Urinary bladder (tissue), 4 donors: ENCODE measurements around the gene CCSER1. TPM values are rescaled to one million over a fixed set of nuclear protein-coding genes. Genes with fewer than 3 reads are reported as not detected.
"Not testable (repeated sequence)": the region's sequence is repeated elsewhere in the genome, so short reads cannot be mapped to it uniquely, and the experiment has no call there.

Source experiments
- DNase-seq: peaks from one replicate; pipeline ENCODE4 v3.0.0-alpha.2; 2015; ENCODE audit errors: extremely low spot score
- H3K27ac ChIP-seq: one replicate; pipeline ENCODE4 v1.5.1; 2013; ENCODE audit warnings: low read depth, mild to moderate bottlenecking, moderate library complexity
- H3K36me3 ChIP-seq: one replicate; pipeline ENCODE4 v1.6.1; 2013; ENCODE audit warnings: mild to moderate bottlenecking, moderate library complexity; ENCODE audit not compliant: insufficient read depth
- H3K4me1 ChIP-seq: one replicate; pipeline ENCODE4 v1.6.1; 2013; ENCODE audit warnings: mild to moderate bottlenecking, moderate library complexity; ENCODE audit not compliant: insufficient read depth
- H3K4me3 ChIP-seq: one replicate; pipeline ENCODE4 v1.5.1; 2013; ENCODE audit warnings: low read depth, low read length
- WGBS: extraction: QIAGEN DNeasy Blood & Tissue Kit; methylation state at CpG from one replicate; pipeline ENCODE4 v1.1.7; 2013; 5-methylcytosine and 5-hydroxymethylcytosine counted together
- polyA plus RNA-seq: library from polyadenylated mRNA; stranded (reverse); fragments of 200-250 nt; gene quantifications from one replicate; pipeline ENCODE4 v1.2.3, GENCODE V29; 2013
- total RNA-seq: library from RNA; depleted of rRNA; stranded (reverse); fragments of >200 nt; gene quantifications from one replicate; pipeline ENCODE4 v1.2.3, GENCODE V29; 2014
- donor health status: healthy with polysubstance abuse.
- donor health status: healthy.

The CCSER1 gene
- total and polyA plus RNA-seq, 2 donors: 1.4 to 88.0 TPM

DNA sequence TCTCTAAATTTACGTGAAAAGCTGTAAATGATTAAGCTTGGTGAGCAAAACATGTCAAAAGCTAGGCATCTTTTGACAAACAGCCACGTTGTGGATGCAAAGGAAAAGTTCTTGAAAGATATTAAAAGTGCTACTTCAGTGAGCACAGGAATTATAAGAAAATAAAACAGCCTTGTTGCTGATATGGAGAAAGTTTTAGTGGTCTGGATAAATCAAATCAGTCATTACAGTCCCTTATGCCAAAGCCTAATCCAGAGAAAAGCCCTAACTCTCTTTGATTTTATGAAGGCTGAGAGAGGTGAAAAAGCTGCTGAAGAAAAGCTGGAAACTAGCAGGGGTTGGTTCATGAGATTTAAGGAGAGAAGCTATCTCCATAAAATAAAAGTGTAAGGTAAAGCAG is 487.2 kb downstream of the CCSER1 start:
- WGBS: 53% methylated on average over 2 of the region's 2 CpGs
- no peaks in the 10 kb centered on the region for H3K36me3 ChIP-seq
- H3K4me3 ChIP-seq: no peak overlapping the region
- DNase-seq: no peak
- H3K27ac ChIP-seq: no peak overlapping the region
- no peaks in the 10 kb centered on the region for H3K4me1 ChIP-seq

DNA sequence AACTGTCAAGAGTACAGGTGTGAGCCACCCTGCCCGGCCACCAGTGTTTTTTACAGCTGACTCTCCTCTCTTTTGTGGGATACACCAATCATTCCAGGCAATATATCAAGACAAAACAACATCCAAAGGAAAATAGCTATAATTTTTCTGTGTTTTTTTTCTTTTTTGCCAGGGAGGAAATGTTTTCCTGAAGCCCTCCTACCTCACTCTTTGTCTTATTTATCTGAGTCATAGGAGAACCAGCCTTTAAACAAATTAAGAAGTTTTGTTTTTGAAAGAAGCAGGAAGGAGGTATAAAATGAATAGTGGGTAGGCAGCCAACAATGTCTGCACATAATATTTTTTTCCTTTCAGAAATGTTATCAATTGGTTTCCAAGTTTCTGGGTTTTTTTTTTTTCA is 493.9 kb downstream of the CCSER1 start:
- no peaks in the 10 kb centered on the region for H3K36me3 ChIP-seq
- no peak overlapping the region for H3K27ac ChIP-seq
- no peak for DNase-seq
- WGBS: 80% methylated on average over 1 of the region's 1 CpG
- H3K4me3 ChIP-seq: no peak overlapping the region
- H3K4me1 ChIP-seq: no peaks in the 10 kb centered on the region

DNA sequence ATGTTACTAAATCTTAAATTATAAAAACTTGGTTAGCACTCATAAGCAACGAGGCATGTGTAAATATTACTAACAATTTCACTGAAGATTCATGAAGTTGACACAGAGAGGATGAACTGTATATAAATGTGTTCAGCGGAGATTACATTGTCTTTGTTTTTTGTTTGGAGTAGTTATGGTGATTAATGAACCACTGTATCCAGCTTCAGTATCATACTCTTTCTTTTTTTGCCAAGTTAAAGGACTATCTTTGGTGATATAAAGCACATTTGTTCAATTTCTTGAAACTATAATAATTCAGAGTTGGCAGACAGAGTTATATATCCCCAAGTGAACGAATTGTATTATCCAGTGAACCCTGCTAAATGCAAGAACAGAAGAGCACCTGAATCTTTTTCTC is 497.6 kb downstream of the CCSER1 start:
- no peak for DNase-seq
- WGBS: 20% methylated on average over 3 of the region's 3 CpGs
- H3K4me3 ChIP-seq: no peak overlapping the region

DNA sequence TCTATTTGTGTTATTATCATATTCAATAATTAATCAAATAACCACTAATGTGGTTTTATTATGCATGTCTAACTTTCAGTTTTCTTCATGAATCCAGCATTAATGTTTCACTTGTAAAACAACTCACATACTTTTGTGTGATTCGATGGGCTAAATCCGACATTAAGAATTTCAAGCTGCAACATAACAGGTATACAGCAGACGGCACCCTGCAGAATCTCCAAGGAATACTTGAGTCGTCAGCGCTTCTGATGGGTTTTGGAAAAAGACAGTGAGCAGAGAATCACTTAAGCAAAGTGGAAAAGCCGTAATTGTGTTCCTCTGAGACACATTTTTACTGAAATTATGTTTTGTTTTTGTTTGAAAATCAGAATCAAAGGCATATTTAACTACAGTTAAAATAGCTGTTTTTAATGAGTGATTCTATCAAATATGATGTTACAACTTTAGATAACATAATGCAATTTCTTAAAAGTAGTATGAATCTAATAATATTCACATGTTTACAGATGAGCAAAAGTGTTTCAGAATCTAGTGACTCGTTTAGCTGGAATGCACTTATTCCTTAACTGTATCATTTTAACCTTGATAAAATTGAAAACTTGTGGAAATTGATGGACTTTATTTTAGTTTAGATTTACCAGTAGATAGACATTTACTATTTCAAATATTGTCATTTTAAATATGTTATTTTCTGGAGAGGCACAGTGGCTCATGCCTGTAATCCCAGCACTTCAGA is 514.8 kb downstream of the CCSER1 start:
- H3K27ac ChIP-seq: no peak overlapping the region
- WGBS: 75% methylated on average over 7 of the region's 7 CpGs
- H3K4me1 ChIP-seq: no peaks in the 10 kb centered on the region
- no peak for DNase-seq
- H3K36me3 ChIP-seq: no peaks in the 10 kb centered on the region
- H3K4me3 ChIP-seq: no peak overlapping the region

More for the DNA sequence above, 497.6 kb downstream of the CCSER1 start:
- no peak overlapping the region for H3K27ac ChIP-seq
- no peaks in the 10 kb centered on the region for H3K36me3 ChIP-seq
- H3K4me1 ChIP-seq: no peaks in the 10 kb centered on the region

DNA sequence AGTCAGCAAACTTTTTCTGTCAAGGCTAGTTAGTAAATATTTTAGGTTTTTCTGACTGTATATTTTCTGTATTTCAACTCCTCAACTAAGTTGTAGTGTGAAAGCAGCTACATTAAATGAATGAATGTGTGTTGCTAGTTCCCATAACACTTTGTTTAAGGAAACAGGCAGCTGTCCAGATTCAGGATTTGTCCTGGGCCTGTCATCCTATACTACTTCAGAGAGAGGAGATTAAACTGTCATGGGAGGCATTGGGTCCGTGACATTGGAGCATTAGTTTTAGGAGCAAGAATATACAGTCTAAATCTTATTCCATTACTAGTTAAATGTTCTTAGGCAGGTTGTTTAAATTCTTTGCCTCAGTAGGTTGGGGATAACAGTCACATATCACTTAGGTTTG is 516.0 kb downstream of the CCSER1 start:
- DNase-seq: no peak
- Histone ChIP-seq H3K36me3 (no peaks in the 10 kb centered on the region), H3K4me1 (no peaks in the 10 kb centered on the region), H3K4me3 (no peak overlapping the region), H3K27ac (no peak overlapping the region)
- WGBS: 87% methylated on average over 1 of the region's 1 CpG

DNA sequence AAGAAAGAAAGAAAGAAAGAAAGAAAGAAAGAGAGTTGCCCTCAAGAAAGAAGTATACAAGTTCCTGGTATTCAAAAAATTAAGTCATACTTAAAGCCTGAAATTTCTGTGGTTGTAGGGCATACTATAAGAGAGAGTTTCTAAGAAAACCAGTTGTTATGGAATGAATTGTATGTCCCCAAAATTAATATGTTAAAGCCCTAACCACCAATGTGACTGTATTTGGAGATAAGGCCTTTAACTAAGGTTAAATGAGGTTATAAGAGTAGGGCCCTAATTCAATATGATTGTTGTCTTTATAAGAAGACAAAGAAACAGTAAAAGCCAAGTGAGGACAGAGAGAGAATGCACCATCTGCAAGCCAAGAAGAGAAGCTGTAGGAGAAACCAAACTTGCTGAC is 521.1 kb downstream of the CCSER1 start:
- no peaks in the 10 kb centered on the region for H3K36me3 ChIP-seq
- H3K4me3 ChIP-seq: no peak overlapping the region
- H3K4me1 ChIP-seq: no peaks in the 10 kb centered on the region
- no peak for DNase-seq
- H3K27ac ChIP-seq: no peak overlapping the region

DNA sequence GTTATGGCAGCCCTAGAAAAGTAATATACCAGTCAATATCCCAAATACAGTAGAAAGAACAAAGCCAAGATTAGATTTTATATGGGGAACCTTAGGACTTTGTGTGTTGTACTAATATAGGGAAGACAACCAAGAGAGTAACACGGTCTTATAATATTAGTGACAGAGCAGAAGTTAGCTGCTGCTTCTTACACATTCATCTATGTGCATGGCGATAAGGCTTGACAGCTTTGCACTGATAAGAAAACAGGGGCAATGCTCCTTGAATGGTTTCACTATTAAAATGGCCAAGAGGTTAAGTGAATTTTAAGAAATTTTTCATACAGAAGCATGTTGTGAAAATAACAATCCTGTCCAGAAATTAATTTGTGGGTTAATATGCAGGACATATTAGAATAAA is 521.6 kb downstream of the CCSER1 start:
- Histone ChIP-seq H3K4me3 (no peak overlapping the region), H3K27ac (no peak overlapping the region), H3K36me3 (no peaks in the 10 kb centered on the region), H3K4me1 (no peaks in the 10 kb centered on the region)
- WGBS: 84% methylated on average over 2 of the region's 2 CpGs
- DNase-seq: no peak

DNA sequence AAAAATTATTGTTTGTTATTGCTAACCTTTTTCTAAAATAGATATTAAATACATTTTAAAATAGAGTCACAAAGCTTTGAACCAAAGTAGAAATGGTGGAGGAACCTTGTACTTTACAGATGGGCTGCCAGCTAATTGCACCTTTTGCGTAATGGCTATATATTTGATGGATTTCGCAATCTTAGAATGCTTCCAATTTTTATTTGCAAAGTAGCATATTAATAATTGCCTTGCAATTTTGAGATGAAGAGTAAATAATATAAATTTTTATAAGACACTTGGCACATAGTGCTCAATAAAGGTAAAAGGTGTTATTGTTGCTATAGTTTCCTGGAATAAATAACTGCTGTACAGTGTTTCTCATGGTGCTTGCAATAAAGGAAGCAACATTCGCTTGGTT is 533.5 kb downstream of the CCSER1 start:
- 96% methylated on average over 3 of the region's 3 CpGs for WGBS
- no peak overlapping the region for H3K27ac ChIP-seq
- no peak overlapping the region for H3K4me3 ChIP-seq
- no peaks in the 10 kb centered on the region for H3K36me3 ChIP-seq
- DNase-seq: no peak
- no peaks in the 10 kb centered on the region for H3K4me1 ChIP-seq

DNA sequence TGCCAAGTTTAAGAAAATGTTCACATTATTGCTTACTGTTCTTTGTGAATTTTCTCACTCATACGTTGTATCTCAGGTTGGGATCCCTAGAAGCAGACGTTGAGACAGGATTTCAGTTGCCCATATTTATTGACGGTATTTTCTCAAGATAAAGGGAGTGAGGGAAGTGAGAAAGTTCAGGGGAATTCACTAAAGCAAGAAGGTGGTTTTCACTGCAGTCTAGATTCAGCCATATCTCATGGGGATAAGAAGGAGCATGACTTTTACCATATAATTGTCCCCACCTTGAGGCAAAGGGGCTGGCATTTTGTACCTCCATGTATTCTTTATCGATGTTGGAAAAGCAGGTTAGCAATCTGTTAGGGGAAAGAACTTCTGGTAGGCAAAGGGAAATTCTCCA is 543.0 kb downstream of the CCSER1 start:
- Histone ChIP-seq H3K36me3 (no peaks in the 10 kb centered on the region), H3K27ac (no peak overlapping the region), H3K4me1 (no peaks in the 10 kb centered on the region), H3K4me3 (no peak overlapping the region)
- WGBS: 62% methylated on average over 4 of the region's 4 CpGs
- no peak for DNase-seq

DNA sequence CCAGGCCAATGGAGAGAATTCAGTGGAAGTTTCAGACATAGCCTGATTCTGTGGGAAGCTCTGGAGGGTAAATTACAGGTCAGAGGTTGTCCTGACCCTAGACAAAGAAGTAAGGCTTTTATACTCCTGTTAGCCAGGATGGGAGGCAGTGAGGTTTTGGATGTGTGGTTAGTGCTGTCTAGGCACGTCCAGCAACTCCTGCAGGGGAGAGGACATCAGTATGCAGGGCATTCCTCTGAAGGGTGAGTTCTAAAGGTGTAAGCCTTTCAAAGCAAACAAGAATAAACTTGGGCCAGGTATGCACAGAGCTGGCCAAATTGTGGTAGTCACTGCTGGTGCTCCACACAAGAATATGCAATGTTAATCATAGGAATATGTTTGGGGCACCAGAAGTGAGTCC is 562.5 kb downstream of the CCSER1 start:
- no peak overlapping the region for H3K27ac ChIP-seq
- no peaks in the 10 kb centered on the region for H3K4me1 ChIP-seq
- H3K36me3 ChIP-seq: no peaks in the 10 kb centered on the region
- no peak for DNase-seq
- H3K4me3 ChIP-seq: no peak overlapping the region
- WGBS: 71% methylated on average over 1 of the region's 1 CpG

DNA sequence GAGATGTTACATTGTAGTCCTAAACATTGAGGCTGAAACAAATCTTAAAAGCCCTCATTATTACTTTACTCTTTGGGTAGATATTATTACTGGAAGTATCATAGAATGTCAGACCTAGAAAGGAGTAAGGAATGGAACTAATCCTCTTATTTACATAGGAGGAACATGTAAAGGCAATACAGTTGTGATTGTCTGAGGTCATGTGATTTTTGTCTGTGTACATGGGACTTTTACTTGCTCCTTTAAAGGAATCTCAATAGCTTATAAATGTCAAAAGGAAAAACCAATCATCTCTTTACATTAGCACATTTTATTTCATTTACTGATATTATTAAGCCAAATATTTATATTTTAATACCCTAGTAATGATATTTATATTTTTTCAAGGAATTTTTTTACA is 568.2 kb downstream of the CCSER1 start:
- no peaks in the 10 kb centered on the region for H3K36me3 ChIP-seq
- DNase-seq: no peak
- H3K4me1 ChIP-seq: no peaks in the 10 kb centered on the region
- no peak overlapping the region for H3K27ac ChIP-seq
- no peak overlapping the region for H3K4me3 ChIP-seq

DNA sequence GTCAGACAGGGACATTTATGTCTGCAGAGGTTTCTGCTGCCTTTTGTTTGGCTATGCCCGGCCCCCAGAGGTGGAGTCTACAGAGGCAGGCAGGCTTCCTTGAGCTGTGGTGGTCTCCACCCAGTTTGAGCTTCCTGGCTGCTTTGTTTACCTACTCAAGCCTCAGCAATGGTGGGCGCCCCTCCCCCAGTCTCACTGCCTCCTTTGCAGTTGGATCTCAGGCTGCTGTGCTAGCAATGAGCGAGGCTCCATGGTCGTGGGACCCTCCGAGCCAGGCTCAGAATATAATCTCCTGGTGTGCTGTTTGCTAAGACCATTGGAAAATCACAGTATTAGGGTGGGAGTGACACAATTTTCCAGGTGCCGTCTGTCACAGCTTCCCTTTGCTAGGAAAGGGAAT is 578.3 kb downstream of the CCSER1 start:
- WGBS: 90% methylated on average over 6 of the region's 6 CpGs
- not testable (repeated sequence) for H3K27ac ChIP-seq, H3K36me3 ChIP-seq, H3K4me3 ChIP-seq, DNase-seq, H3K4me1 ChIP-seq

DNA sequence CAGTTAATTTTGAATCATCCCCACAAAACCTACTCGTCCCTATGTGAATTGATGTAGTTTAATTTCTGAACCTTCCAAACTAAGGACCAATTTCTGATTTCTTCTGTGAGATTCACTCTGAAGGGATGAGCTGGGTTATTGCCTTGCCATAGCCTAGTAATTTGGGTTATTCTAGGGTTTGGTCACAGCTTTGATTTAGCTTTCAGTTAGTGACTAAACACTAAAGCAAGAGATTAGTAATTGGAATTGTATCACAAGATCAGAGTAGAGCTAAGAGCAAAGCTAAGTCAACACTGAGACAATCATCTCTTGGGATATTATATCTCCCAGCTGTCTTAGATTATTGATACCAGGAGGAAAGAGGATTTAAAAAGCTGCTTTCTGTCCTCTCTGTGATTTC is 588.0 kb downstream of the CCSER1 start:
- DNase-seq: no peak

DNA sequence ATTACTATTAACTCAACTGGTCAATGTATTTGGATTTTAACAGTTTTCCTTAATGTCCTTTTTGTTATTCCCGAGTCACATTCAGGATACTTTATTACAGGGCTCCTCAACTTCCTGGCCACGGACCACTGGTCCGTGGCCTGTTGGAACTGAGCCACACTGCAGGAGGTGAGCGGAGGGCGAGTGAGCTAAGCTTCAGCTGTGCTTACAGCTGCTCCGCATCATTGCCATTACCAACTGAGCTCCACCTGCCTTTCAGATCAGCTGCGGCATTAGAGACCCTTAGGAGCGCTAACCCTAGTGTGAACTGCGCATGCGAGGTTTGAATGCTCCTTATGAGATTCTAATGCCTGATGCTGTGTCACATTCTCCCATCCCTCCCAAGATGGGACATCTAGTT is 591.7 kb downstream of the CCSER1 start:
- Histone ChIP-seq H3K4me1 (no peaks in the 10 kb centered on the region), H3K4me3 (no peak overlapping the region), H3K27ac (no peak overlapping the region), H3K36me3 (no peaks in the 10 kb centered on the region)
- WGBS: 94% methylated on average over 10 of the region's 10 CpGs
- DNase-seq: no peak

More for the DNA sequence above, 588.0 kb downstream of the CCSER1 start:
- Histone ChIP-seq H3K4me3 (no peak overlapping the region), H3K36me3 (no peaks in the 10 kb centered on the region), H3K27ac (no peak overlapping the region), H3K4me1 (no peaks in the 10 kb centered on the region)
- 84% methylated on average over 1 of the region's 1 CpG for WGBS

DNA sequence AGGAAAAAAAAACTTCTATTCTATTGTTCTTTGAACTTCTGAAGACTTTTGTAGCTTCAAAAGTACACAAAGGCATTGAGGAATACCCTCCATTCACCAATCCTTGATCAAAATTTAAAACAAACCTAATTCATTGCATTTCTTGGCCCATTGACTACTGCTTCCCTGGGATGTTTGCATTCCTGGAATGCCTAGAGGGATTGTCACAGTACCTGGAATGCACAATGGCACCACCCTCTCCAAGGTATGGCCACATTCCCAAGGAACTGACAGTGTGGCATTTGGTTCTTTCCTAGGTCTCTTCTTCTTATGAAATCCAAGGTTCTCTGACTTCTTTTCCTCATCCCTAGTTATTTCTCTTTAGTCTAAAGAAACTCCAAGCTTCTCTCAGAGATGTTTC is 600.7 kb downstream of the CCSER1 start:
- Histone ChIP-seq H3K4me1 (no peaks in the 10 kb centered on the region), H3K27ac (no peak overlapping the region), H3K36me3 (no peaks in the 10 kb centered on the region), H3K4me3 (no peak overlapping the region)
- no peak for DNase-seq
